ENCODE data around the gene GLB1L3. TPM values are rescaled to one million over a fixed set of nuclear protein-coding genes. Genes with fewer than 3 reads are reported as not detected.

GLB1L3 gene
- total and polyA plus RNA-seq, 2 donors (not counting 3 experiments of a cell fraction or from before 2014, with no cell fraction given), result not detected

DNA sequence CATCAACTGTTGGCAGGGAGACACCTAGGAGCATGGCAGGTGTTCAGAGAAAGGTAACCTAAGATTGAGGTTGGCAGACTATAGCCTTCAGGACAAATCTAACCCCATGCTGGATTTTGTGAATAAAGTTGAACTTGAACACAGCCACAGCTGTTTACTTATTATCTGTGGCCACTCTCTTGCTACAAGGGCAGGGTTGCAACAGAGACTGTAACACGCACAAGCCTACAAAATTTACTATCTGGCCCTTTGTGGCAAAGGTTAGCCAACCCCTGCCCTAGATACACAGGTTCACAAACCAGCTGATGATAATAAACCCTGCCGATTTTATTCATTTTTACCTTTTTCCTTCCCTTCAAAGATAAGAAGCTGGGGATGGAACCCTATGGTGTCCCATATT, 25.5 kb upstream of the GLB1L3 start:
- dilution Hi-C loops (cut with MboI; ENCODE audit: extremely low pct_ligation_motif_present, low sequenced_read_pairs), result no loop called here
- intact Hi-C loops (cut with micrococcal nuclease), result loop anchor here (5.0 kb wide), 2 partner anchors 82 to 213 kb away; partner anchors contain the start of gene GLB1L2
- H3K4me1 ChIP-seq (ENCODE audit: control insufficient read depth, extremely low read depth, insufficient read depth, low read length), result peaks cover 11% of the 10 kb centered on the region
- H3K27me3 ChIP-seq (ENCODE audit: control insufficient read depth in 2 of 2, insufficient read depth in 2 of 2, low read length in 2 of 2), result no peaks in the 10 kb centered on the region
- BruUV-seq (replicated peaks), result no TSS peak
- H3K27ac ChIP-seq (ENCODE audit: insufficient read depth, low read depth, low read length), result no peak overlapping the region
- FAIRE-seq (no peak), DNase-seq (ENCODE audit: low read depth, low spot score) (no peak)
- H3K4me3 ChIP-seq (replicated peaks in 1 of 3; ENCODE audit: insufficient read depth in 1 of 3, low read depth in 1 of 3, low read length in 3 of 3), result no peak overlapping the region
- H4K20me1 ChIP-seq (replicated peaks; ENCODE audit: control insufficient read depth, extremely low read depth, insufficient read depth, low read length), result no peaks in the 10 kb centered on the region
- ChIA-PET CTCF (interaction anchor here (1.4 kb wide), 1 partner anchor 11 kb away, joined by 5 read pairs; no protein-coding TSS in a partner anchor), POLR2A (no interaction called here)
- H3K9me1 ChIP-seq (replicated peaks; ENCODE audit: control insufficient read depth, extremely low read depth, insufficient read depth, low read length), result no peaks in the 10 kb centered on the region
- no peaks in the 10 kb centered on the region for H3K9me3 ChIP-seq (replicated peaks; ENCODE audit: control insufficient read depth, insufficient read depth, low read length)
- no peak overlapping the region for H3K9ac ChIP-seq (replicated peaks; ENCODE audit: extremely low read depth, insufficient read depth, low read length)
- TF ChIP-seq MYC (IDR thresholded peaks at IDR 0.05; ENCODE audit: low read depth, low read length) (no peak), JUN (IDR thresholded peaks at IDR 0.05; ENCODE audit: borderline replicate concordance, insufficient read depth, insufficient read length, low read depth) (no peak), POLR2AphosphoS5 (IDR thresholded peaks at IDR 0.05; ENCODE audit: insufficient read depth, low read depth, low read length) (no peak), GATA2 (IDR thresholded peaks at IDR 0.05; ENCODE audit: insufficient read depth, insufficient read length, low read depth, low read length) (no peak), EZH2 (IDR thresholded peaks at IDR 0.05; ENCODE audit: borderline replicate concordance, low read depth, low read length, severe bottlenecking) (no peak), FOS (IDR thresholded peaks at IDR 0.05; ENCODE audit: borderline replicate concordance, insufficient read depth, low read length) (no peak), POLR2A (IDR thresholded peaks at IDR 0.05; ENCODE audit: low read depth, low read length) (no peak)
- TF ChIP-seq, protein P1, sequence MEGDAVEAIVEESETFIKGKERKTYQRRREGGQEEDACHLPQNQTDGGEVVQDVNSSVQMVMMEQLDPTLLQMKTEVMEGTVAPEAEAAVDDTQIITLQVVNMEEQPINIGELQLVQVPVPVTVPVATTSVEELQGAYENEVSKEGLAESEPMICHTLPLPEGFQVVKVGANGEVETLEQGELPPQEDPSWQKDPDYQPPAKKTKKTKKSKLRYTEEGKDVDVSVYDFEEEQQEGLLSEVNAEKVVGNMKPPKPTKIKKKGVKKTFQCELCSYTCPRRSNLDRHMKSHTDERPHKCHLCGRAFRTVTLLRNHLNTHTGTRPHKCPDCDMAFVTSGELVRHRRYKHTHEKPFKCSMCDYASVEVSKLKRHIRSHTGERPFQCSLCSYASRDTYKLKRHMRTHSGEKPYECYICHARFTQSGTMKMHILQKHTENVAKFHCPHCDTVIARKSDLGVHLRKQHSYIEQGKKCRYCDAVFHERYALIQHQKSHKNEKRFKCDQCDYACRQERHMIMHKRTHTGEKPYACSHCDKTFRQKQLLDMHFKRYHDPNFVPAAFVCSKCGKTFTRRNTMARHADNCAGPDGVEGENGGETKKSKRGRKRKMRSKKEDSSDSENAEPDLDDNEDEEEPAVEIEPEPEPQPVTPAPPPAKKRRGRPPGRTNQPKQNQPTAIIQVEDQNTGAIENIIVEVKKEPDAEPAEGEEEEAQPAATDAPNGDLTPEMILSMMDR (IDR thresholded peaks at IDR 0.05; ENCODE audit: extremely low read depth in 1 of 2, insufficient read depth in 1 of 2, low read depth in 1 of 2, low read length in 2 of 2), result no peak
- TF ChIP-seq, protein P2, sequence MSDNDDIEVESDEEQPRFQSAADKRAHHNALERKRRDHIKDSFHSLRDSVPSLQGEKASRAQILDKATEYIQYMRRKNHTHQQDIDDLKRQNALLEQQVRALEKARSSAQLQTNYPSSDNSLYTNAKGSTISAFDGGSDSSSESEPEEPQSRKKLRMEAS (IDR thresholded peaks at IDR 0.05; ENCODE audit: insufficient read depth, insufficient read length), result no peak
- peaks cover 6% of the 10 kb centered on the region for H3K79me2 ChIP-seq (ENCODE audit: control insufficient read depth, insufficient read depth, low read length)
- H3K36me3 ChIP-seq (ENCODE audit: control insufficient read depth in 2 of 2, extremely low read depth in 1 of 2, insufficient read depth in 2 of 2, low read length in 2 of 2), result peaks cover 3 to 30% of the 10 kb centered on the region in 2 experiments
- no peak overlapping the region for H3K4me2 ChIP-seq (ENCODE audit: insufficient read depth, low read length)
- no peak overlapping the region for H2AFZ ChIP-seq (ENCODE audit: low read depth, low read length)
